Fibroblast of mammary gland (primary cell): ENCODE measurements around the gene GRM5.
"Not testable (repeated sequence)": the region's sequence is repeated elsewhere in the genome, so short reads cannot be mapped to it uniquely, and the experiment has no call there.

Experiments used
- DNase-seq: peaks from one replicate; pipeline ENCODE4 v3.0.0-alpha.2; 2010; ENCODE audit warnings: low read depth
- H3K4me3 ChIP-seq: 2 replicates; pipeline ENCODE4 v1.5.1; 2011; ENCODE audit warnings: low read depth, mild to moderate bottlenecking, low read length, moderate library complexity; ENCODE audit not compliant: control insufficient read depth
- CTCF ChIP-seq: conservative IDR thresholded peaks from 2 replicates; pipeline ENCODE4 v1.5.1; 2011; ENCODE audit warnings: low read depth, low read length, inconsistent platforms; ENCODE audit not compliant: control insufficient read depth, insufficient read depth

GRM5 gene

GRCh38 chr11:88538098-88538497 lies 527.7 kb downstream of the GRM5 start:
- no peak overlapping the region for H3K4me3 ChIP-seq
- DNase-seq, result peak; percentile 82
- no peak for TF ChIP-seq CTCF

GRCh38 chr11:88537613-88538012 lies 528.2 kb downstream of the GRM5 start:
- no peak for TF ChIP-seq CTCF
- DNase-seq, result no peak
- no peak overlapping the region for H3K4me3 ChIP-seq

GRCh38 chr11:88536616-88537265 lies 529.0 kb downstream of the GRM5 start:
- no peak overlapping the region for H3K4me3 ChIP-seq
- TF ChIP-seq CTCF, result no peak
- no peak for DNase-seq

GRCh38 chr11:88535916-88536547 lies 529.8 kb downstream of the GRM5 start:
- H3K4me3 ChIP-seq, result no peak overlapping the region
- no peak for TF ChIP-seq CTCF
- peak; percentile 91 for DNase-seq

GRCh38 chr11:88535266-88535665 lies 530.5 kb downstream of the GRM5 start:
- no peak overlapping the region for H3K4me3 ChIP-seq
- peak; percentile 58 for DNase-seq
- TF ChIP-seq CTCF, result no peak

GRCh38 chr11:88534706-88535105 lies 531.1 kb downstream of the GRM5 start:
- DNase-seq, H3K4me3 ChIP-seq: not testable (repeated sequence)

- no peak overlapping the region for H3K4me3 ChIP-seq
- TF ChIP-seq CTCF, result no peak
- no peak for DNase-seq
Measured at GRCh38 chr11:88534185-88534584, 531.6 kb downstream of the GRM5 start.
